Stimulated activated CD8-positive, alpha-beta memory T cell treated with anti-CD3 and anti-CD28 coated beads, Interleukin-15, amount 100 ng/mL, for 1 hour (primary cell): ENCODE results near the gene QSOX2.

ENCODE experiments used
- DNase-seq: peaks from one replicate; pipeline ENCODE4 v3.0.0-alpha.2; 2020; ENCODE audit warnings: low read depth

The QSOX2 gene

DNA sequence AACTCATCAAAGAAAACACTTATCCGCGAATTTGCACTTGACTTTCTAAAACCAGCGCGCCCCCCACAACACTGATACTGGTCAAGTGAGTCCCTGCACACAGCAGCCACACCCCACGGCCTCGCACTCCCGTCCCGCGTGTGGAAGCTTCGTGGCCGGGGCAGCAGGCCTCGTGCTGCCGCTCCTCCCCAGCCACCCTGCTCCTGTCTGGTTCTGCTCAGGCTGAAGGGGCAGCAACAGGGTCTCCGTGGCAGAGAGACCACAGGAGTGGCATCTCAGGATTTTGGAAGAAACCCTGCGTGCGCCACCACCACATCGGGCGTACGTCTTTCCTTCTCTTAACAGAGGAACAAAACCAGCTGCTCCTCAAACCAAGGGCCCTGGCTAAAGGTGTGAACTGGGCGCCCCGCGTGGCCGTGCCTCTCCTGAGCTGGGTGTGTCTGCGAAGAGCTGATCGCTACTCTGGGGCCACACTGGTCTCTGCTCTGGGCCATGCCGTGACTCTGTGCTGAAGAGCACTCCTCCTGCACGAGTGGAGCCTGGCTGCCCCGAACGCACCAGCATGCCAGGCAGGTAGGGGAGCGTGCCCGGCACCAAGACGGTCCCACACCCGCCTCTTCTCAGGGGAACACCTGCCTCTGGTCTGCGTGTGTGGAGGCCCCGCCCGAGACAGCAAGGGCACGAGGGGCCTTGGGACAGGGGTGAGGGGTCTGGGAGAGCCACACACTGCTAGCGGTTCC is 23.3 kb downstream of the QSOX2 start:
- DNase-seq: no peak

DNA sequence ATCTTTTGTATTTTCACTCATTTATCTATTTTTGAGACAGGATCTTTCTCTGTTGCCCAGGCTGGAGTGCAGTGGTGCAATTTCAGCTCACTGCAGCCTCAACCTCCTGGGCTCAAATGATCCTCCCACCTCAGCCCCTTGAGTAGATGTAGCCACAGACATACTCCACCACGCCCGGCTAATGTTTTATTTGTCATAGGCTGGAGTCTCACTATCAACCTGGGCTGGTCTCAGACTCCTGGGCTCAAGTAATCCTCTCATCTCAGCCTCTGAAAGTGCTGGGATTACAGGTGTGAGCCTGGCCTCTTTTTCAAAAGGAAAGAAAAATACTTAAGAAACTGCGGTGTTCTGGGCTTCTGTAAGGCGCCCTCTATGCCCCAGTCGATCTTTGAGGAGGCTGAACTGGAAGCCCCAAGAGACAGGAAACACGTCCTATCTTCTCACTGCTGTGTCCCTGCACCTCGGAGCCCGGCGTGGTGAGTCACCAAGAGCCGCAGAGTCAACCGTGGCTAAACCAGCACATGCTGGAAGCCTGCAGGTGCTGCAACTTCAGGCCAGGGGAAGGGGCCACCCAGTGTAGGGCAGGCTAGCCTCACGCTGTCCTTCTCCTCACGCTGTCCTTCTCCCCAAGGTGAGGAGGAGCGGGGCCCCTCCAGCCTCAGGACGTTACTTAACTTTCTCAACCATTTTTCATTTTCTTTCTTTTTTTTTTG is 25.4 kb downstream of the QSOX2 start:
- DNase-seq: no peak

DNA sequence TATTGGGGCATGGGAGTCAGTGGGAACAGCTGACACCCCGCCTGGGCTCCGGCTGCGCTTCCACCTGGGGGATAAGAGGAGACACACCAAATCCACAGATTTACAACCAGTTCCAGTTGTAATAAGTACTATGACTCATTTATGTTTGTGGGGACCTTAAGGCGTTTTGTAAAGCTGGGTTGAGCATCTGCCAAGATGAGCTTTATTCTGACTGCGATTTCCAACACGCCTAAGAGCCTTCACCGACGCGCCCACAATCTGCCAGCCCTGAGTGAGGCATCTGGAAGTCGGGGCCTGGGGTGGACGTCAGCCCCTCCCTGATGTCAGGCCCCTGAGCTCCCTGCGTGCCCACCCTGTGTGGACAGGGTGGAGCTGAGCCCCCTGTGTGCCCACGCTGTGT is 26.3 kb downstream of the QSOX2 start:
- no peak for DNase-seq

DNA sequence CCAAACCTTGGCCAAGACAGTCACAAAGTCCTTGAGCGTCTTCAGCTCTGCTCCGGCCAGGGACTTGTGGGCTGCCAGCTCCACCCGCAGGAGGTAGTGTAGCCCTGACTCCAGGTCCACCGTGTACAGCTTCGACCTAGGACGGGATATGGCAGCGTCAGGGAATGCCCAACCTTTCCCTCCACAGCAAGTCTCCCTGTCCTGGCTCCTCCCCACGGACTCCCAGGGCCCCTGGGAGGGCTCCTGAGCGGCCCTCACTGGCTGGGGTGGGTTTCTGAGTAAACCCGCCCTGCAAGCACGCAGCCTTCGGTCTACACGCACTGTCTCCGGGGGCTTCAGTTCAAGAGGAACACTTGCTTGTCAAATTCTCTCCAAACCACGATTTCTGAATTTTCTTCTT is 26.9 kb downstream of the QSOX2 start:
- no peak for DNase-seq

DNA sequence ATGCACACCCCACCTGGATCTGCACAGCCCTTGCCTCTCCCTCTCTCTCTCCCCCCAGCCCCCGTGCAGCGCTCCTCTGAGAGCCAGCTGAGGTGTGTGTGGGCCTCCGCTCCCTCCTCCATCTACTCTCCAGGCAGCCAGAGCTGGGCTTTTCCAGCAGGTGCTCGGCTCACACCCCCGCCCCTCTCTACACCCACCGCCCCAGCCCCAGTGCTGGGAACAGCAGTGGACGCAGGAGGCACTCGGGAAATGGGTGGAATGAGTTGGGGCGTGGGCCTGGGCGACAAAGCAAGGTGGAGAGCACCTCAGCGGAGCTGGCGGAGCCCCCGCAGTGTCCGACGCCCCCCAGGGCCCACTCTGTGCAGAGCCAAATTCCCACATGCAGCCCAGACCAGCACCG is 27.3 kb downstream of the QSOX2 start:
- DNase-seq: no peak

DNA sequence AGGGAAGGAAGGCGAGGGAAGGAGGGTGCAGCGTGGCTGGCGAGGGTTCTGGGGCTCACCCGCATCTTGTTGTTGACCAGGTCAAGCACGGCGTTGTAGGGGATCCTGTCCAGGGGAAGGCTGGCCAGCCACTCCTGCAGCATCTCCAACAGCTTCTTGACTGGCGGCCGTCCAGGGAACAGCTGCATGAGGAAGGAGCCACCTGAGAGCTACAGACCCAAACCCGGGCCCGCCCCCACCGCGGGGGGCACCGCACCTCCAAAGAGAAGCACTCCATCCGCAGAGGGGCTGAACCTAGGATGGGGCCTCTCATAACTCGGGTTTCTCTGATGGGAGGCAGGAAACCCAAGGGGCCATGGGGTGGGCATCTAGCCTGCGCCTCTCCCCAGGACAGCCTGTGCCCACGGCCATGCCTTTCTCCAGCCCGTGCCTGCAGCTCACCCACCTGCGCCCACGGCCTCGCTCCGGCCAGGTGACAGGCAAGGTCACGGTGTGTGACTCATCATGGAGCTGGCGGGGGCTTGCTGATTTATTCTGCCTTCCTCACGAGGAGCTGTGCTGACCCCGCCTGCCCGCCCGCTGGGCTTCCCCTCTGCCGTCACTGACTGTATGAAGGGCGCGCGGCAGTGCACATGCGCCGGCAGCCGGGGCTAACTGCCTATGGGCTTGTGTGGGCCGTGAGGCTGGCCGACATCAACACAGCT is 28.9 kb downstream of the QSOX2 start:
- DNase-seq: no peak

DNA sequence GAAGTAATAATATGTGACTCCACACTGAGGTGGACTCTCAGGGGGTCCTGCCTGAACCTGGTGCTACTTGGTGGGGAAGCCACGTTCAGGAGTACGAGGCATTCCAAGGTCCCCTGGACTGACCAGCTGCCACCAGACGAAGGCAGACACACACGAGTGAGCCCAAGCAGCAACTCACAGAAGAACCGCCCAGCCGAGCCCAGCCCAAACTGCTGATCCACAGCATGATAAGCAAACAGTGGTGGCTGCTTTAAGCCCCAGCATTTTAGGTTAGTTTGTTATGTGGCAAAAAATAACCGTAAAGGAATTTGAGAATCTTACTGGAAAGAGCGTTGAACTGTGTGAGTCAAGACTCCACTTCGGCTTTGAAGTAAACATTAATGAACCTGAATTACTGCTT is 31.9 kb downstream of the QSOX2 start:
- DNase-seq: no peak

DNA sequence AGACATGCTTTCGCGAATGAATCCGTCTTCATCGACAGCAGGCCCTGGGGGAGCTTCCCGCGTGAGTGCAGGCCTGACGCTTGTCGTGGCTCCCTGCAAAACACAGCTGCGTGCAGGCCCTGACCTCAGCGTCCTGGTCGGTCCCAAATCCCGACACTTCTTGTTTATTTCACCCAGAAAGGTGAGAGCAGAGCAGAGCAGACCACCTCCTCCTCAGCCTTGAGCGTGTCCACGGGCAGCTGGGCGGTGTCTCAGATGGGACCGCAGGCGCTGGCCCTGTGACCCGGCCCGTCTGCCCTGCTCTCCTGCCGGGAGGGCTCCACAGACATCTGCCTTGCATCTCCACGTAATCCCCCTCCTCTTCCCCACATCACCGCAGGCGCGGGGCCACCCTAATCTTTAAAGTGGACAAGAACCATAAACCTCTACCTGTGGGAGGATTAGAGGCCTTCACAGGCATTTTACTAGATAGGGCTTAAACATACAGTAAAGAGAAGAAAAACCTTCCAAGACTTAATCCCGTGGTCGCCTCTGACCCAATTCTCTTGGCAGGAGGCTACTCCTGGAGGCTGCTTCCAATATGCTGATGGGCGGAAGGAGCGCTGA is 33.2 kb downstream of the QSOX2 start:
- DNase-seq: no peak

DNA sequence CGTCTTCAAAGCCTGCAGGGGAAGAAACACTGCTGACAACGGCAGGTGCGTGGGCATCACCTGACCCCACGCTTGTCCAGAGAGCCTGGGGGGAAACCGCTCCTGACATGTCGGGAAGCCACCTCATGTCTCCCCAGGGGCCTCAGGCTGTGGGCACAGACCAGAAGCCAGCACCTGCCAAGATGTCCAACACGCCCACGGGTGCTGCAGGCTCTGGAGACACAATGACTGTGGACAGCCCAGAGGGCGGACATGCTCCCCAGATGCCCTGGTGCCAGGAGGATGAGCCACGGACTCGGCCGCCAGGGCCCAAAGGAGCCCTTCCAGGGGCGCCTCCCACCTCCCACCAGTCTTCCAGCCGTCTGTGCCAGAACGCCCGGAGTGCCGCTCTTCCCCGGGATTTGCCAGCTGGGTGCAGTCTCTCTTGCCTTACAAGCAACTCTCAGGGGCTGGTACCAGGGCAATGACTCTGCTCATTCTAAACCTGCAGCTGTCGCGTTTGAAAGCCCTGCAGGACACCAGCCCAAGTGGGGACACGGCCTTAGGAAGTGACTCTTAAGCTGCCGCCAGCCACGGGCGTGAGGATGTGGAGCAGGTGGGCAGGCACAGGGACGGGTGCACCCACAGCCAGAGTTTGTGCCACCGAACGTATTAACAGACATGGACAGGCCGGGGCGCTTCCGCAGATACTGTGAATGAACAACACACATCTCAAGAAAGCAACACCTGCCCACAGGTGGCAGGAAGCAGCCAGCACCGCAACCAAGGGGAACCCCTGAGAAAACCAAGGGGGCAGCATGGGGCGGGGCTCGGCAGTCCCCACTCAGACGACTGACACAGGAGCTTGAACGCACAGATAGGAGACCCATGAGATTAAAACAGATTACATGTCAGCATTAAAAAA is 33.9 kb downstream of the QSOX2 start:
- DNase-seq: no peak

DNA sequence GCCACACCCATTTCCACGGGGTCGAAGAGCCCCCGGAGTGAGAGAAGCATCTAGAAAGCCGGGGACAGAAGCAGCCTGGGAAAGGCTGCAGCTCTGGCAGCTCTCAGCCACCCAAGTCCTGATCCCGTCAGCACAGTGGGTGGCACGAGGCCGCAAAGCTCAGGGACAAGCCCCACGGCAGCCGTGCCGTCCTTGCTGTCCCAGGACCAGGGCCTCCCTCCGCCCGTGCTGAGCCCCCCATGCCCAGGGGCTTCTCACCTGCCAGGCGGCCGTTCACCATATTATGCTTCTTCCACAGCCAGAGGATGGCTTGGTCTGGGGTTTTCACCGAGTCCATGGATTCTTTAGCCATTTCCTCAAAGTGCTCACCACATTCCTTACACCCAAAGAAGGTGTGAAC is 34.6 kb downstream of the QSOX2 start:
- no peak for DNase-seq

DNA sequence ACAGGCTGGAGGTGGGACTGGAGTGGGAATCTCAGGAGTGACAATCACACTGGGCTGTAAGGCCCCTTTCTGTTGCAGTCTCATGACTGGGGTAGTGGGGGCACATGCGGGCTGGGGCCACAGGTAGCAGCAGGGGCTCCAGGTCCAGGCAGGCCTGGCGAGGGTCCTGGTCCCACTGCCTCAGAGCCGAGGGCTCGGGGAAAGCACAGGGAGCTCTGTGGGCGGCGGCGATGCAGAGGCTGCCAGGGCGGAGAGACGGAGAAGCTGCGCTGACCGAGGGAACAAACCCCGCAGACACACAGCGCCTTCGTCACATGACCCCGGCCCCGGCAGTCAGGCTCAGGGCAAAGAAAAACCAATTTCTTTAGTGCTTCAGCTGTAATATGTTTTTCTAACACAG is 35.3 kb downstream of the QSOX2 start:
- no peak for DNase-seq

DNA sequence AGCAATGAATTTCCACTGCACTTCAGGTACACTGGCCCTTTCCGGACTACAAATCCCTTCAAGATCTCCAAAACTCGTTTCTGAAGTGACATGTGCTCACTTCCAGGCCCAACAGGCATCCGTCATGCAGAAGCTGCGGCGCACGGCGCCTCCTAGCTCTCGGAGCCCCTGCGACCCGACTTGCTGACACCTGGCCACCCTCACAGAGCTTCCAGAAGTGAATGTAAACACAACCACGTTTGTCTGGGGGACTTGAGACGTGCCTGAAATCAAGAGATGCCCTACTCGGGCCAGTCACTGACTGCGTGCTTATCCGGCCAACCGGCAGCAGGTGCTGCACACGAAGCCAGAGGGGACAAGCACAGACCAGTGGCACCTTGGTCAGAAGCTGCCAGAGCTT is 35.8 kb downstream of the QSOX2 start:
- no peak for DNase-seq

DNA sequence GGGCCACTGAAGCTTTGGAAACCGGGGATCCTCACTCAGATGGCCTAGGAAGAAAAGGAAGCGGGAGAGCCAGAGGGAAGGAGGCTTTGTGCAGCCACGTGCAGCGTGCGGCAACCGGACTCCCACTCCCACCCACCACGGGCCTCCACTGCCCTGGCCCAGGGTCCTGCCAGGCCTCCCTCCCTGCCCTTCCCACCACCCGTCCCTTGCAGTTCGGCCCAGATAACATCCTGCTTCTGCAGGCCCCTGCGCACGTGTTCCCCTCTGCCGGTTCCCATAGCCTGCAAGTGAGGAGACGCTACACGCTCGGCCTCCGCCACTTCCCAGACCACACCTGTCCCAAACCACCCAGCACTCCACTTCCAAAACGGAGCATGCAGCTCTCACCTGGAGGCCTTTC is 36.4 kb downstream of the QSOX2 start:
- no peak for DNase-seq

DNA sequence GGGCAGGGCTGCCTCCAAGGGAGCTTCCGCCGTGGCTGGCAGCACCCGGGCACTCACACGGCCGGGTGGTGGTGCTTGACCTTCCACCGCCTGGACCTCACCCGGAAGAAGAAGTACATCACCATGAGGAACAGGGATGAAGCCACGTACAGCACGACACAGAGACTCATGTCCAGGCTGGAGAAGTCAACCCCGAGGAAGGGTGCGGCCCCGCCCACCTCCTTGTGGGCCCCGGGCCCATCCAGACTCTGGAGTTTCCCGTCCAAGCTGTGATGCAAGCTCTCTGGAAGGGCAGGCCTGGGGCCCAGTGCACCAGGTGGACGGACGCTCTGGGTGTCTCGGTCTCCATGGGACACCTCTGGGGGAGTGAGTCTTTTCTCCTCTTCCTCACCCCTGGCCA is 36.9 kb downstream of the QSOX2 start:
- no peak for DNase-seq

DNA sequence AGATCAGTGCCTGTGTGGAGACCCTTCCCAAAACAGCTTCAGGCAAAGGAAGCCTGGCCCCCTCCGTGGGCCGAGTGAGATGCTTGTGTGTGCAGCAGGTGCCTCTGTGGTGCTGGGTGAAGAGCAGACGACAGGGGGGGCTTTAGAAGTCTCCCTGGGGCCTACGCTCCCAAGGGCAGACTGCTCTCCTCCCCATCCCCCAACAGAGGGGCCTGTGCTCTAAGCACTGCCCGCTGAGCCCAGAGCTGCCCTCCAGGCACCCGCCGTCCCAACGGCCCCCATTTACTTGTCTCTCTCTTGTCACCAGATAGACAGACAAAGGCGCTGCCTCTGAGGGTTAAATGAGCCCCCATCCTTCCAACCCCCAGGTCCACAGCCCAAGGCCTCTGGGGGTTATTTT is 38.0 kb downstream of the QSOX2 start:
- no peak for DNase-seq

DNA sequence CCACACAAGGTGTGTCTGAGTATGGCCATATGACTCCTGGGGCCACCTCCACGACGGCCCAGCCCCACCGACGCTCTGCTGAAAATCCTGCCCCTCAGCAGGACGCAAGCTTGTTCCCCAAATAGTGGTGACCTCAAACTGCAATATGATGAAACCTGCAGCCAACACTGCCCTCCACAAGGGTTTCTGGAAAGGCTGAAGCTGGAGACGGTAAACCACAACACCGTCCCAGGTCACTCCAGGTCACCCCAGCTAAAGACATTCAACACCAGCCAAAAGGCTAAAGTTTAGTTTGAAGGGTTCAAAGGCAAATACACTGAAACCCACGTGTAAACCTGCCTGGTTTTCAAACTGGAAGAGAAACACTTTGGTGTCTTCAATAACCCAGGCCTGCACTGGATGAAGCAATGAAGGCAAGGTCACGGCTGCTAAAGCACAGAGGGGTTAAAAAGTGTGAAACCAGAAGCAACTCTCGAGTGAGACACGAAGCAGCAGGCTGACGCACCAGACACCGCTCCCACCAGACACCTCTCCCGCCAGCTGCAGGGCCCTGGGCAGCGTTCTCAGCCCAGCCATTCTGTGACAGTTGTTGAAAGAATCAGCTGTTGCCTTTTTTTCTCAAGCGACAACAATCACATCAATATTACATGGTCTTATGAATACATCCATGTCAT is 38.9 kb downstream of the QSOX2 start:
- DNase-seq: no peak

DNA sequence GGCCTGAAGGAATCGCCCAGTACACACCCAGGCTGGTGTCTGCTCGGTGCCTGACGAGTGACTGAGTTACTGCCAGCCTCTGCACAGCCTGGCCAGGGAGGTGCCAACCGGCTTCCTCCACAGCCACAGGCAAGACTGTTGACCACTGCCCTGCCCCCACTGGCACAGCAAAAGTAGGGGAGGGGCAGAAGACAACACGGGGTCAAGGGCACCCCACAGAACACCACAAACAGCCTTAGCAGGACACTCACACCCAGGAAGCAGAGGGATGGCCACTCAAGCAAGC is 40.0 kb downstream of the QSOX2 start:
- no peak for DNase-seq

DNA sequence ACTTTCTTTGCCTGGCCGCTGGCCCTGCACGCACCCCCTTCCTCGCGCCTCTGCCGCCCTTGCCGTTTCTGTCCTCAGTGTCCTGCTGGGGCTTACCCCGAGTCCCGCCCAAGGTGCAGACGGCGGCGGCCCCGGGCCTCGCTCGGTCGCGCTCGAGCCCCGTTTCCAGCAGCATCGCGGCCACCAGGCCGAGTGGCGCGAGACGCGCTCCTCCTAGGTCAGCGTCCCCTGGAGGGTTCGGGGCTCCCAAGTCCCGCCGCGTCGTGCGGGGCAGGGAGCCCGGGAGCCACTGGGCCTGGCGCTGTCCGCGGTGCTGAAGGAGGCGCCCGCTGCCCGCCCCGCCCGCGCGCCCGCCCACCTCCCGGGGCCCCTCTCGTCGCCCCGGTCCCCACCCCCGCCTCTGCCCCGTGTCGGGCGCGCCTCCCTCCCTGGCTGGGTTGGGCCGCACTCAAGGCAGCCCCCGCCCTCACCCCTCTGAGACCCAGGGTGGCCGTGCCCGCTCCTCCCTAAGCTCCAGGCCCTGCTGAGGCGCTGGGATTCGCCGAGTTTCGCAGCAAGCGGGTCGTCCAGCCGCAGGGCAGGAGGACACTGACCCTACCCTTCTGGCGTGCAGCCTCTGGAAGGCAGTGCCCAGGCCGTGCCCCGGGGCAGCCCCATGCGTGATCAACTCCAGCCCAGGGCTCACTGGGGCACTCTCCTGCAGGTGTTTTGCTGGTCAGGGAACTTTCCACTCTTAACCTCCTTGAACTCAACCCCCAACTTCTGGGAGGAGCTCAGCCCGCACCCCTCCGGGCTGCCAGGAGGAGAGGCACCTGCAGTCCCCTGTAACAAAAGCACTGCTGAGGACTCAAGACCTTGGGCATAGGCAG is 40.5 kb downstream of the QSOX2 start, which contains the start of gene LHX3:
Gene LHX3 (minus strand): TSS at position 291 of the 869 bp plus-strand sequence. CDS start 116 bp downstream, at position 175.
- no peak for DNase-seq

DNA sequence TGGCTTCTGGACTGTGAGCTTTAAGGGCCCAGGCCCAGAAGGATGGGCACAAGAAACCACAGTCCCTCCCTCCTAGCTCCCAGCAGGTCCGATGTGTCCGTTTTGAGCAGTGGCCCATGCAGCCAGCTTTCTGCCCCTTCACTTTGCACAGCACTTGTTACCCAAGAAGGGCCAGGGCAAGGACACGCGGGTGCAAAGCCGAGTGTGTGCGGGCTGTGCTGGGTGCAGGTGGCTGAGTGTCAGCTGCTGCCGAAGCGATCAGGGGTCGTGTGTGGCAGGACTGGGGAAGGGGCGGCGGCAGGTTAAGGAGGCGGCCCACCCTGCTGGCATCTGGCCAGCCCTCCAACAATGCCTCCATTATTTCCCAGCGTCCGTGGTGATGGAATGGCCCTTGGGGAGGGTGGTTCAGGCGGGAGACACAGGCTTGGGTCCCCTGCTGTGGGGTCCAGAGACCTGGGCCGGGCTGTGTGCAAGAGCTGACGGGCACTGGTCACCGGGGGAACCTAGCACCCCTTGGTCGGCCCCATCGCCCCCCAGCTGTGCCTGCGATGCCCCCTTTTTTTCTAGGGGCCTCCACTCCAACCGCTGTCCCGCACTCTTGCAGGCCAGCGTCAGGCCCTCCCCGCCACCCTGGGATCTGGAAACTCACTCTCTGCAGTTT is 41.3 kb downstream of the QSOX2 start:
- DNase-seq: no peak
